Right renal cortex interstitium (tissue), 3 donors: ENCODE data around the gene NRCAM. TPM values are rescaled to one million over a fixed set of nuclear protein-coding genes. Genes with fewer than 3 reads are reported as not detected.

Experiments
- DNase-seq, 3 donors: peaks; one replicate each; pipeline ENCODE4 v3.0.0-alpha.2; 2013; ENCODE audit warnings: low read depth in 3 of 3, low spot score in 2 of 3
- polyA plus RNA-seq, 3 donors: library from polyadenylated mRNA; unstranded; fragments of 120-200 nt; gene quantifications; one replicate each; pipeline ENCODE4 v1.2.1, GENCODE V29; 2013; ENCODE audit not compliant: insufficient read length in 3 of 3

NRCAM gene
- polyA plus RNA-seq, 3 donors: 16.7 to 24.1 (median 19.8) TPM

- no peak for DNase-seq
Observed at GRCh38 chr7:108142180-108142579, 314.1 kb downstream of the NRCAM start.

- no peak for DNase-seq
Observed at GRCh38 chr7:108140671-108141070, 315.6 kb downstream of the NRCAM start.

GRCh38 chr7:108138911-108139310, 317.3 kb downstream of the NRCAM start:
- DNase-seq: no peak

GRCh38 chr7:108137993-108138392, 318.2 kb downstream of the NRCAM start:
- DNase-seq: no peak

GRCh38 chr7:108137040-108137439, 319.2 kb downstream of the NRCAM start:
- DNase-seq: no peak

GRCh38 chr7:108136191-108136688, 320.0 kb downstream of the NRCAM start:
- no peak for DNase-seq

- DNase-seq: no peak
Observed at GRCh38 chr7:108135446-108136190, 320.6 kb downstream of the NRCAM start.

- DNase-seq: no peak
Observed at GRCh38 chr7:108134486-108134885, 321.8 kb downstream of the NRCAM start.

GRCh38 chr7:108132551-108133265, 323.5 kb downstream of the NRCAM start:
- no peak for DNase-seq

- DNase-seq: no peak
Observed at GRCh38 chr7:108130261-108130660, 326.0 kb downstream of the NRCAM start, which contains the start of gene LAMB4. Gene LAMB4, minus strand, starts transcription at chr7:108130361. Its CDS starts 7,197 bp downstream, at chr7:108123164.

GRCh38 chr7:108129018-108129965, 326.9 kb downstream of the NRCAM start:
- no peak for DNase-seq

GRCh38 chr7:108128514-108128913, 327.7 kb downstream of the NRCAM start:
- no peak for DNase-seq

GRCh38 chr7:108127461-108127860, 328.8 kb downstream of the NRCAM start:
- DNase-seq: no peak

- DNase-seq: no peak
Observed at GRCh38 chr7:108124820-108125219, 331.4 kb downstream of the NRCAM start.

- DNase-seq: no peak
Observed at GRCh38 chr7:108122181-108122580, 334.1 kb downstream of the NRCAM start.

GRCh38 chr7:108120933-108121332, 335.3 kb downstream of the NRCAM start:
- DNase-seq: no peak

GRCh38 chr7:108120196-108120595, 336.0 kb downstream of the NRCAM start:
- DNase-seq: no peak

- DNase-seq: no peak
Observed at GRCh38 chr7:108118959-108119358, 337.3 kb downstream of the NRCAM start.

- no peak for DNase-seq
Observed at GRCh38 chr7:108114117-108114841, 342.0 kb downstream of the NRCAM start.

- no peak for DNase-seq
Observed at GRCh38 chr7:108112683-108113082, 343.6 kb downstream of the NRCAM start.
